GM18907 (cell line): ENCODE data around the gene RPH3AL.
"Not testable (repeated sequence)": the region's sequence is repeated elsewhere in the genome, so short reads cannot be mapped to it uniquely, and the experiment has no call there.

Experiments used
- ATAC-seq: cut with Tn5 transposase; IDR thresholded peaks from one replicate; pipeline ENCODE4 v1.9.1; 2021; ENCODE audit warnings: mild to moderate bottlenecking, moderate library complexity; ENCODE audit not compliant: unreplicated experiment

The RPH3AL gene

DNA sequence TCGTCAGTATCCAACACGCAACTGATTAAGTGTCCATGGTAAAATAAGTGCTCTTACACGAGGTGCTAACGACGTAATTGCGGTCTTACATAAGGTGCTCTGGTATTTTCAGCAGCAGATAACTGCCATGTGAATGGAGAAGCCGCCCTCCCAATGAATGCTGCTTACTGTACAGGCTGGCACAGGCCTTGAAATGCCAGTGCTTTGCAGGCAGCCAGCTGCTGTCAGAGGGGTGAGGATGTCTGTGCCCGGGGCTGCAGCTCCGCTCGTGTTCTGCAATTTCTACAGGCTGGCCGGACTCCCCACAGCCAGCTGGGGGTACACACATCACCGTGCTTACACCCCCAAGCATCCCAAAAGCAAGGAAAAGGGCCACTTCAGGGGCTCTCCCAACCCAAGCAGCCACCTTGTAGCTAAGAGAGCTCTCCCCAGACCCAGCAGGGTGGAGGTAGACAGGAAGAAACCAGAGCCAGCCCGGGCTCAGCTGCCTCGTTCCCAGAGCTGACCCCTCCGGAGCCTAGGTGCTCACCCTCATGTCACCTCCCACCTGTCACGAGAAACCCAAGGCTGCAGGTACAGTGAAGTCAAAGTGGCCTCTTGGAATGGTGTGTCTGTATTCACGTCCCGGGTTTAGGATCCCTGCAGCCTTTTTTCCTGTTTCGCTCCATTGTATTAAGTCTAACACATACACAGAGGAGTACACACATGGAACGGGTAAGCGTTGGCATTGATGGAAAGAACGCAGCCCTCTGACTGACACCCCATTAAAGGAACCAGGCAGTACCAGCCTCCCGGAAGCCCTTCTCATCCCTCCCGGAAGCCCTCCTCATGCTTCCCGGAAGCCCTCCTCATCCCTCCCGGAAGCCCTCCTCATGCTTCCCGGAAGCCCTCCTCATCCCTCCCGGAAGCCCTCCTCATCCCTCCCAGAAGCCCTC, 27.2 kb upstream of the RPH3AL start:
- no peak for ATAC-seq

GRCh38 chr17:378068-378467, 25.5 kb upstream of the RPH3AL start:
- ATAC-seq = no peak

GRCh38 chr17:376936-377863, 24.6 kb upstream of the RPH3AL start:
- ATAC-seq = no peak

DNA sequence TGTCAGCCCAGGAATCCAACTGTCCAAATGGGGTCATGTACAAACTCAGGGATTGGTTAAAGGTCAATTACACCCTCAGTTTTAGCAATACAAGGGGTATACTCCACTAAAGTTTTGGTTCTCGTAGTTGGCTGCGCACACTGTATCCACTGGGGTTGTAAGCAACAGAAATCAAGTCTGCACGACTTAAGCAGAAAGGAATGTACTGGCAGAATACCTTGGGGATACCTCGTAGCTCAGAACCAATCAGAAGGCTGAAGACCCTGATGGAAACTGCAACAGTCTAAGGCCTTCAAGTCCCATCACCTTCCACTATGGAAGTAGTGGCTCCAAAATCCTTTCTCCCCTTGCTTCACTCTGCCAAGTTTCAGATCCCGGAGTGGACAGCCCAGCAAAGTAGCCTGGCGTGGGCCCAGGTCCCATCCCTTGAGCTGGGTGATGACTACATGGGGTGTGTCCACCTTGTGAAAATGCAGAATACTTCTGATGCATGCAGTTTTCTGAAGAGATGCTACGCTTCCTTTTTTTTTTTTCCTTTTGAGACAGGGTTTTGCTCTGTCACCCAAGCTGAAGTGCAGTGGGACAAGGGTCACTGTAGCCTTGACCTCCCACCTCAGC, 21.1 kb upstream of the RPH3AL start:
- no peak for ATAC-seq

DNA sequence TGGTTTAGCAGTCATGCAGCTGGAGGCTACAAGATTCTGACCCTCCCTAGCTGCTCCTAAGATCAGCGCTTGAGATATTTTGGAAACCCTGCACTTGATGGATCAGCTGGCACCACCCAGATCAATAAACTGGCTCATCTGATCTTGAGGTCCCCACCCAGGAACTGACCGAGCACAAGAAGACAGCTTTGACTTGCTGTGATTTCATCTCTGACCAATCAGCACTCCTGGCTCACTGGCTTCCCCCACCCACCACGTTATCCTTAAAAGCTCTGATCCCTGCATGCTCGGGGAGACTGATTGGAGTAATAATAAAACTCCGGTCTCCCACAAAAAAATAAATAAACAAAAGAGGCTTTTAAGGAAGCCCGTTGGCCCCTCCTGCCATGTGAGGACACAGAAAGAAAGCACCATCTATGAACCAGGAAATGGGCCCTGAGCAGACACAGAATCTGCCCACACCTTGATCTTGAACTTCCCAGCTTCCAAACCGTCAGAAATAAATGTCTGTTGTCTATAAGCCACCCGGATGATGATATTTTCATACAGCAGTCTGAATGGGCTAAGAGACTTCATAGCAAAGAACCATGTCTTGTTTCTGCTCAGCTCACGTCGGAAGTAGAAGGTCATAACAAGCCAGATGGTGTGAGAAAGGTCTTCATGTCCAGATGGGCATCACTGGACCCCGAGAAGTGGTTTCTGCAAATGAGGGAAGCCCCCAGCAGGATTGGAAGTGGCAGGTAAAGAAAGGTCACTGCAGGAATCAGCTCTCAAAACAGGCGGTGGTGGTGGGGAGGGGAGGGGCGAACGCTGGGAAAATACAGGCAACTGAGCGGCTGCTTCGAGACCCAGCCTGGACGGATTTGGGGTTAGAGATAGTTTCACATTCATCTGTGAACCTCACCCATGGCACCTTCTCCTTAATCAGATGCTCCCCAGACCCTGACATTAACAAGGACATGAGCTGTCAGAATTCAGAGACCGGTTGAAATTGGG, 19.8 kb upstream of the RPH3AL start:
- ATAC-seq = no peak

GRCh38 chr17:371583-371982, 19.0 kb upstream of the RPH3AL start:
- ATAC-seq = no peak

DNA sequence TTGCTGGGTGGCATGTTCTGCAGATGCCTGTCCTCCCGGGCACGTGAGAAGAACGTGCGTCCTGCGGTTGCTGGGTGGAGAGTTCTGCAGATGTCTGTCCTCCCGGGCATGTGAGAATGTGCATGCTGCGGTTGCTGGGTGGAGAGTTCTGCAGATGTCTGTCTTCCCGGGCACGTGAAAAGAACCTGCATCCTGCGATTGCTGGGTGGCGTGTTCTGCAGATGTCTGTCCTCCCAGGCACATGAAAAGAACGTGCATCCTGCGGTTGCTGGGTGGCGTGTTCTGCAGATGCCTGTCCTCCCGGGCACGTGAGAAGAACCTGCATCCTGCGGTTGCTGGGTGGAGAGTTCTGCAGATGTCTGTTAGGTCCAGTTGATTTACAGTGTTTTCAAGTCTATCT, 15.0 kb upstream of the RPH3AL start:
- not testable (repeated sequence) for ATAC-seq

- ATAC-seq = not testable (repeated sequence)
Measured at GRCh38 chr17:366657-367615, 14.3 kb upstream of the RPH3AL start.

DNA sequence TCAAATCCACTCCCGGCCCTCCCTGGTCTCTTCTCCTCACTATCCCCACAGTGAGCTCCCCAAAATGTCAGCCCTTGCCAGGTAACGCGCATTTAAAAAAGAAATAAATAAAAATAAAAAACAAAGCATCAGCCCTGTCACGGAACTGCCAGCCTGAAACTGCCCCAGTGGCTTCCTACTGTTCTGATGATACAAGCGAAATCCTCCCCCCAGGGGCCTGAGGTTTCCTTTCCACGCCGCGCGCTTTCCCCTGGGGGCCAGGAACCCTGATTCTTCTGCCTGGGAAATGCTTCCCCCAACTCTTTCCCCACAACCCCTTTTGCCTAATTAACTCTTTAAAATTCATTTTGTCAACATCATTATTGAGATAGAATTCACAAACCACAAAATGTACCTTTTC, 12.2 kb upstream of the RPH3AL start:
- no peak for ATAC-seq

DNA sequence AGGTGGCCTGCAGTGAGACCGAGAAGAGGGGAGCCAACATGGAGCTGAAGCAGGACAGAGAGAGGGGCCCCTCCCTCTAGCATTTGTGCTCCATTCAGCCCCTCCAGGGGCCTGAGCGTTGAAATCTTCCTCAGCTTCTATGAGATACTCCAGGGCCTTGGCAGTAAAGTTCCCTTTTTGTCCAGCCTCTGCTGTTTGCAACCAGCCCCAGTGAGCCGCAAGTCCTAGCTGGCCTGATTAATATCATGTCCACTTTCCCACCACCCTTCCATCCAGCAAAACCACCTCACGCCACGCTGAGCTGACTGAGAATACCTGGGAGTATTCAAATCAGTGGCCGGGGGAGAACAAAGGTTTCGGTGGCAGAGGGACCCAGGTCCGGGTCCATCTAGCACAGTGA, 11.7 kb upstream of the RPH3AL start:
- no peak for ATAC-seq

- ATAC-seq = no peak
Measured at GRCh38 chr17:362721-363120, 10.1 kb upstream of the RPH3AL start.

- ATAC-seq = no peak
Measured at GRCh38 chr17:360092-360750, 7.6 kb upstream of the RPH3AL start.

- ATAC-seq = no peak
Measured at GRCh38 chr17:358491-359151, 6.0 kb upstream of the RPH3AL start.

DNA sequence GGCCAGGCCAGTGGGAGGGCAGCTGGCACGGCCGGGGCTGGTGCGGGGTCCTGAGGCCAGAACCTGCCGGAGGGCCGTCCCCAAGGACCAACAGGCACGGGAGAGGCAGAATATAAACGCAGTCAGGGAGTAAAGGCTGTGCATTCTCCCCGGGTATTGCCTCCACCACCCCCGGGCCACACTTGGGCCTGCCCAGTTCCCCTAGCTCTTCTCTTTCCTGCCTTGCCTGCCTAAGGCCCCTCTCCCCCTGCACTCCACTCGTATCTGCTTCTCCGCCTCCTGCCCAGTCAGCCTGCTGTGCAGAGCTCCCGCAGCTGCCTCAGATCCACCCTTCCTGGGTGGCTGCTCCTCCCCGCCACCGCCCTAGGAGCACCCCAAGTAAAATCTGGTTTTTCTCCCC, 5.0 kb upstream of the RPH3AL start:
- ATAC-seq = no peak

DNA sequence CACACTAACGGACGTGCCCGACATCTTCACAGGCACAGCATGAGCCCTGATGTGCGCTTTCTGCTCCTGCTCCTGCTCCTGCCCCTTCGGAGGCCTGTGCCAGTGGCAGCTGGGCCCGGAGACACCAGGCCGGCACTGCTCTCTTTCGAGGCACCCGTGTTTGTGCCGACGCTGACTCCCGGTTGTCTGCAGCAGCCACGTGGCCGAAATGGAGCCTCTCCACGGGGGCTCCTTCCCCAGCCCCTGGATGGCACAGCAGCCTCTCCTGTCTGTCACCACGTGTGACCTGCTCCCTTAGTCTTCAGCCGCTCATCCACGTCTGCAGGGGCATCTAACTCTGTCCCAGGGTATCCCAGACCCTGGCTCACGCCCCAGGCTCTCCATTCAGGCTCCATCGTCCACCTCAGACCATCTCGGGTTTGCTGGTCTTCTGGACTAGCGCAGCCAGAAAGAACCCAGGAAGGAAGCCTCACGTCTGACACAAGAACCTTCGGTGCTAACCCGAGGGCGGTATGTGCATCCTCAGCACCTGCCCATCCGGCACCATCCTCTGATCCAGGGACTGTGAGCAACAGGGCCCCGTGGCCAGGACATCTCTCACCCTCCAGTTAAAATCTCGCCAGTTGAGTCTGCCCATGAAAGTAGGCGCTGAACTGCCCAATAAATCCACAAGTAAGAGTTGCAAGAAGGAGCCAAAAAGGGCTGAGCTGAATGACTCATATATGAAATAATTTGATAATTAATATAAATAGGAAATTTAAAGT, 4.2 kb upstream of the RPH3AL start:
- ATAC-seq = no peak

- no peak for ATAC-seq
Measured at GRCh38 chr17:354651-355556, 2.3 kb upstream of the RPH3AL start.
